ENCODE data around the gene IL1RL2. TPM values are rescaled to one million over a fixed set of nuclear protein-coding genes. Genes with fewer than 3 reads are reported as not detected.

The IL1RL2 gene
- total RNA-seq, 2 donors from 2014 or later, result 1.4 to 1.9 TPM

GRCh38 chr2:102171946-102172345, 14.9 kb upstream of the IL1RL2 start:
- H3K4me1 Mint-ChIP-seq (ENCODE audit: low read depth), result peaks cover 26% of the 10 kb centered on the region
- H3K9me3 Mint-ChIP-seq, result no peaks in the 10 kb centered on the region
- no peak overlapping the region for H3K4me3 Mint-ChIP-seq
- peaks cover 6 to 15% of the 10 kb centered on the region in 2 donors for H3K36me3 Mint-ChIP-seq (ENCODE audit: insufficient read depth in 2 of 2)
- ATAC-seq (replicated peaks in 1 of 2) (no peak), DNase-seq (no peak)
- H3K27ac Mint-ChIP-seq, result no peak overlapping the region
- H3K27me3 Mint-ChIP-seq (ENCODE audit: low read depth), result no peaks in the 10 kb centered on the region

DNA sequence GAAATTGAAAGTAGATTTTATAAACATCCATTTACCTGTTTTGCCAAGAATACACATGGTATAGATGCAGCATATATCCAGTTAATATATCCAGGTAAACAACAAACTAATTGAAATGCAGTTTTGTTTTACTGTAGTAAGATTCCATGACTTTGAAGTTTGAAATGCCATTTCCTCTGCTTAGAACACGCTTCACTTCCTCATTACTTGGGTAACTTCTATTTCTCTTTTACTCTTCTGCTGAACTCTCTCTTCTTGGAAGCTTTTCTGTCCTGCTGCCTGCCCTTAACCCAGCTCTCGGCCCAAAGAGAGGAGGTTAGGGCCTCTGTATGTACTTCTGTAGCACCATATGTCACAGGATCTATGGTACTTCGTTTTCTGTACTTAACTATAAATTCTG, 14.1 kb upstream of the IL1RL2 start:
- peaks cover 19% of the 10 kb centered on the region for H3K4me1 Mint-ChIP-seq (ENCODE audit: low read depth)
- no peak for ATAC-seq (replicated peaks in 1 of 2)

GRCh38 chr2:102176172-102176571, 10.7 kb upstream of the IL1RL2 start:
- DNase-seq (no peak), ATAC-seq (replicated peaks in 1 of 2) (no peak)
- Mint-ChIP-seq H3K36me3 (ENCODE audit: insufficient read depth in 2 of 2) (peaks cover 3 to 13% of the 10 kb centered on the region in 2 donors), H3K27ac (no peak overlapping the region), H3K27me3 (ENCODE audit: low read depth) (no peaks in the 10 kb centered on the region), H3K9me3 (no peaks in the 10 kb centered on the region), H3K4me3 (no peak overlapping the region), H3K4me1 (ENCODE audit: low read depth) (peaks cover 12% of the 10 kb centered on the region)

More for the DNA sequence above, 14.1 kb upstream of the IL1RL2 start:
- DNase-seq, result no peak
- Mint-ChIP-seq H3K4me3 (no peak overlapping the region), H3K27ac (no peak overlapping the region), H3K27me3 (ENCODE audit: low read depth) (no peaks in the 10 kb centered on the region), H3K9me3 (no peaks in the 10 kb centered on the region), H3K36me3 (ENCODE audit: insufficient read depth in 2 of 2) (peaks cover 6 to 15% of the 10 kb centered on the region in 2 donors)

- Mint-ChIP-seq H3K9me3 (no peaks in the 10 kb centered on the region), H3K27ac (no peak overlapping the region), H3K4me1 (ENCODE audit: low read depth) (peaks cover 6% of the 10 kb centered on the region), H3K27me3 (ENCODE audit: low read depth) (peaks cover 7% of the 10 kb centered on the region), H3K36me3 (ENCODE audit: insufficient read depth in 2 of 2) (peaks cover 0 to 8% of the 10 kb centered on the region in 2 donors), H3K4me3 (no peak overlapping the region)
- ATAC-seq (replicated peaks in 1 of 2), result no peak
- DNase-seq, result no peak
Measured at GRCh38 chr2:102177814-102178478, 8.9 kb upstream of the IL1RL2 start.

GRCh38 chr2:102179061-102179460, 7.8 kb upstream of the IL1RL2 start:
- H3K9me3 Mint-ChIP-seq, result no peaks in the 10 kb centered on the region
- no peak for ATAC-seq (replicated peaks in 1 of 2)
- H3K4me1 Mint-ChIP-seq (ENCODE audit: low read depth), result peaks cover 5% of the 10 kb centered on the region
- H3K27me3 Mint-ChIP-seq (ENCODE audit: low read depth), result peaks cover 7% of the 10 kb centered on the region
- no peak overlapping the region for H3K27ac Mint-ChIP-seq
- peaks cover 0 to 6% of the 10 kb centered on the region in 2 donors for H3K36me3 Mint-ChIP-seq (ENCODE audit: insufficient read depth in 2 of 2)
- H3K4me3 Mint-ChIP-seq, result no peak overlapping the region
- DNase-seq, result no peak

GRCh38 chr2:102179788-102180686, 6.8 kb upstream of the IL1RL2 start:
- H3K4me1 Mint-ChIP-seq (ENCODE audit: low read depth), result peaks cover 11% of the 10 kb centered on the region
- H3K4me3 Mint-ChIP-seq, result no peak overlapping the region
- no peaks in the 10 kb centered on the region for H3K9me3 Mint-ChIP-seq
- DNase-seq, result no peak
- no peak for ATAC-seq (replicated peaks in 1 of 2)
- peaks cover 0 to 4% of the 10 kb centered on the region in 2 donors for H3K36me3 Mint-ChIP-seq (ENCODE audit: insufficient read depth in 2 of 2)
- no peak overlapping the region for H3K27ac Mint-ChIP-seq
- peaks cover 7% of the 10 kb centered on the region for H3K27me3 Mint-ChIP-seq (ENCODE audit: low read depth)

DNA sequence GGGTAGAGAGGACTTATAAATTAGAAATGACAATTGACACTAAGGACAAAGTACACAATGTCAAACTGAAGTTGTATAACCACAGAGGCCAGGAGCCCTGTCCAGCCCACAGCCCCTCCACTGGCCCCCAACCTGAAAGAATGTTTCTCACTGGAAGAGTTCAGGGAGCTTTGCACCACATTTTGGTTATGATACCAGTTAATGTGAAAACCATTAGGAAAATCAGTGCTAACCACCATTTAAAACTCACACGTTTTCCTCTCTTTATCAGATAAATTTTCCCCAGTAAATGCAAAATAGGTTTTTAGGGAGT, 6.2 kb upstream of the IL1RL2 start:
- Mint-ChIP-seq H3K36me3 (ENCODE audit: insufficient read depth in 2 of 2) (no peaks in the 10 kb centered on the region), H3K27ac (no peak overlapping the region), H3K4me3 (no peak overlapping the region), H3K9me3 (no peaks in the 10 kb centered on the region), H3K27me3 (ENCODE audit: low read depth) (peaks cover 7% of the 10 kb centered on the region), H3K4me1 (ENCODE audit: low read depth) (peaks cover 17% of the 10 kb centered on the region)
- ATAC-seq (replicated peaks in 1 of 2), result no peak
- DNase-seq, result no peak

GRCh38 chr2:102181376-102181775, 5.4 kb upstream of the IL1RL2 start:
- H3K9me3 Mint-ChIP-seq, result no peaks in the 10 kb centered on the region
- ATAC-seq (replicated peaks in 1 of 2), result no peak
- H3K27me3 Mint-ChIP-seq (ENCODE audit: low read depth), result peaks cover 7% of the 10 kb centered on the region

GRCh38 chr2:102181919-102182635, 4.7 kb upstream of the IL1RL2 start:
- peaks cover 30% of the 10 kb centered on the region for H3K4me1 Mint-ChIP-seq (ENCODE audit: low read depth)
- H3K27ac Mint-ChIP-seq, result no peak overlapping the region
- ATAC-seq (replicated peaks in 1 of 2) (no peak), DNase-seq (no peak)
- H3K9me3 Mint-ChIP-seq, result no peaks in the 10 kb centered on the region
- no peak overlapping the region for H3K4me3 Mint-ChIP-seq
- peaks cover 7% of the 10 kb centered on the region for H3K27me3 Mint-ChIP-seq (ENCODE audit: low read depth)
- H3K36me3 Mint-ChIP-seq (ENCODE audit: insufficient read depth in 2 of 2), result peaks cover 0 to 2% of the 10 kb centered on the region in 2 donors

More at GRCh38 chr2:102181376-102181775, 5.4 kb upstream of the IL1RL2 start:
- no peak for DNase-seq
- Mint-ChIP-seq H3K4me3 (no peak overlapping the region), H3K36me3 (ENCODE audit: insufficient read depth in 2 of 2) (no peaks in the 10 kb centered on the region), H3K27ac (no peak overlapping the region), H3K4me1 (ENCODE audit: low read depth) (peaks cover 24% of the 10 kb centered on the region)

GRCh38 chr2:102184018-102184417, 2.8 kb upstream of the IL1RL2 start:
- H3K27ac Mint-ChIP-seq, result no peak overlapping the region
- no peaks in the 10 kb centered on the region for H3K9me3 Mint-ChIP-seq
- peaks cover 19% of the 10 kb centered on the region for H3K27me3 Mint-ChIP-seq (ENCODE audit: low read depth)
- peaks cover 2 to 10% of the 10 kb centered on the region in 2 donors for H3K36me3 Mint-ChIP-seq (ENCODE audit: insufficient read depth in 2 of 2)
- no peak for DNase-seq
- no peak for ATAC-seq (replicated peaks in 1 of 2)
- H3K4me3 Mint-ChIP-seq, result no peak overlapping the region
- peaks cover 43% of the 10 kb centered on the region for H3K4me1 Mint-ChIP-seq (ENCODE audit: low read depth)

- H3K36me3 Mint-ChIP-seq (ENCODE audit: insufficient read depth in 2 of 2), result peaks cover 2 to 10% of the 10 kb centered on the region in 2 donors
Measured at GRCh38 chr2:102184568-102184967, 2.3 kb upstream of the IL1RL2 start.

DNA sequence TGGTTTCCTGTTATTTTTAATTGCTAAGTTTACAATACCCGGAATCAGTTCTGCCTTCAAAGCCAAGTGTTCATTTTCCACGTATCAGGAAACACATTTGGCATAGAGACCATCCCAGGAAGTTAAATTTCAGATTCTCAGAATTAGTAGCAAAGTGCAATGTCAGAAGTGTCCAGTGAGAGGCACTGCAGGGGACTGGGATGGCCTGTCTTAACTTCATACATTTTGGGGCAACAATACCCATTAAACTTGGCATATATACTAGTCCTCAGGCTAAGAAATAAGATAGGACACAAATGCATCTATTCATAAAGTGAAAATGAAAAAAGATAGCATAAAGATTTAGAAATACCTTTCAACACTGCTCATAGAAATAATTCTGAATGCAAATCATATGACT, 1.5 kb upstream of the IL1RL2 start:
- Mint-ChIP-seq H3K9me3 (no peaks in the 10 kb centered on the region), H3K4me1 (ENCODE audit: low read depth) (peaks cover 43% of the 10 kb centered on the region), H3K27me3 (ENCODE audit: low read depth) (peaks cover 19% of the 10 kb centered on the region), H3K36me3 (ENCODE audit: insufficient read depth in 2 of 2) (peaks cover 2 to 10% of the 10 kb centered on the region in 2 donors), H3K4me3 (no peak overlapping the region), H3K27ac (no peak overlapping the region)
- peak in 1 of 2 donors; percentile 12 for DNase-seq
- no peak for ATAC-seq (replicated peaks in 1 of 2)

More at GRCh38 chr2:102184568-102184967, 2.3 kb upstream of the IL1RL2 start:
- peaks cover 19% of the 10 kb centered on the region for H3K27me3 Mint-ChIP-seq (ENCODE audit: low read depth)
- DNase-seq, result no peak
- no peaks in the 10 kb centered on the region for H3K9me3 Mint-ChIP-seq
- H3K4me3 Mint-ChIP-seq, result no peak overlapping the region
- no peak overlapping the region for H3K27ac Mint-ChIP-seq
- peaks cover 43% of the 10 kb centered on the region for H3K4me1 Mint-ChIP-seq (ENCODE audit: low read depth)
- no peak for ATAC-seq (replicated peaks in 1 of 2)

Measured in activated T-cell treated with anti-CD3 and anti-CD28 coated beads, Interleukin-2, amount 50 U/mL, for 72 hours (primary cell).